HG03039 (cell line): ENCODE results near the gene SLC26A1.

ENCODE experiments used
- ATAC-seq: cut with Tn5 transposase; IDR thresholded peaks from one replicate; pipeline ENCODE4 v1.9.1; 2021; ENCODE audit warnings: mild to moderate bottlenecking, moderate library complexity; ENCODE audit not compliant: unreplicated experiment

Gene SLC26A1, protein sequence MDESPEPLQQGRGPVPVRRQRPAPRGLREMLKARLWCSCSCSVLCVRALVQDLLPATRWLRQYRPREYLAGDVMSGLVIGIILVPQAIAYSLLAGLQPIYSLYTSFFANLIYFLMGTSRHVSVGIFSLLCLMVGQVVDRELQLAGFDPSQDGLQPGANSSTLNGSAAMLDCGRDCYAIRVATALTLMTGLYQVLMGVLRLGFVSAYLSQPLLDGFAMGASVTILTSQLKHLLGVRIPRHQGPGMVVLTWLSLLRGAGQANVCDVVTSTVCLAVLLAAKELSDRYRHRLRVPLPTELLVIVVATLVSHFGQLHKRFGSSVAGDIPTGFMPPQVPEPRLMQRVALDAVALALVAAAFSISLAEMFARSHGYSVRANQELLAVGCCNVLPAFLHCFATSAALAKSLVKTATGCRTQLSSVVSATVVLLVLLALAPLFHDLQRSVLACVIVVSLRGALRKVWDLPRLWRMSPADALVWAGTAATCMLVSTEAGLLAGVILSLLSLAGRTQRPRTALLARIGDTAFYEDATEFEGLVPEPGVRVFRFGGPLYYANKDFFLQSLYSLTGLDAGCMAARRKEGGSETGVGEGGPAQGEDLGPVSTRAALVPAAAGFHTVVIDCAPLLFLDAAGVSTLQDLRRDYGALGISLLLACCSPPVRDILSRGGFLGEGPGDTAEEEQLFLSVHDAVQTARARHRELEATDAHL

GRCh38 chr4:993111-994029, at the start of gene SLC26A1:
SLC26A1 (minus strand) TSS chr4:993404; CDS start chr4:991703, 1,701 bp downstream.
- no peak for ATAC-seq

DNA sequence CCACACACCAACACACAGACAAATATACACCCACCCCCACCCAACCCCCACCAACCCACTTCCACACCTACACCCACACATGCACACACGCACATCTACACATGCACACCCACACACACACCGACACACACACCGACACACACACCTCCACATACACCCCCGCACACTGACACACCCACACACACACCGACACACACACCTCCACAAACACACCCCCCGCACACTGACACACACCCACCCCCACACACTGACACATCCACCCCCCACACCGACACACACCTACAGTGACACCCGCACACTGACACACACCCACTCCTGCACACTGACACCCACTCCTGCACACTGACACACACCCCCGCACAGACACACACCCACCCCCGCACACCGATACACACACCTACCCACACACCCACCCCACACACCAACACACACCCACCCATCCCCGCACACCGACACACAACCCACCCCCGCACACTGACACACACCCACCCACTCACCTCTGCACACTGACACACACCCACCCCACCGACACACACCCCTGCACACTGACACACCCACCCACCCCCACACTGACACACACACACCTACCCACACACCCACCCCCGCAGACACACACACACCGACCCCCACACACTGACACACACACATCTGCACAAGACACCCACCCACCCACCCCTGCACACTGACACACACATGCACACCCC, 49.3 kb upstream of the SLC26A1 start:
- ATAC-seq: no peak

DNA sequence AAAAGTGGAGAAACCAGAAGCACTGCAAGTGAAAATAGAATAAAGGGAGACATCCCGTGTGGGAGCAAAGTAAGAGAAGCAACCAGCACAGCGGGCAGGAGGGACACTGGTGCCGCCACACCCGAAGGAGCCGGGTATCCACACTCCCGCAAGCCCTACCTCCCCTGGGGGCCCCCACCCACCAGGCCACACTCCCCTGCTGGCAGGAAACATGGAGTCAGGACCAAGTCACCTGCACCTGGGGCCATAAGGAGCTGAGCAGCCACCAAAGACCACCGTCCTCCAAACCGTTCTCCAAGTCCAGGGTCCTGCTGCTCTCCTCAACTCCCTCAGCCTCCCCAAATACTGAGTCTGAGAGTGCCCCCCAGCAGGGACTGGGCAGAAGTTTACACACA, 48.7 kb upstream of the SLC26A1 start:
- ATAC-seq: no peak

DNA sequence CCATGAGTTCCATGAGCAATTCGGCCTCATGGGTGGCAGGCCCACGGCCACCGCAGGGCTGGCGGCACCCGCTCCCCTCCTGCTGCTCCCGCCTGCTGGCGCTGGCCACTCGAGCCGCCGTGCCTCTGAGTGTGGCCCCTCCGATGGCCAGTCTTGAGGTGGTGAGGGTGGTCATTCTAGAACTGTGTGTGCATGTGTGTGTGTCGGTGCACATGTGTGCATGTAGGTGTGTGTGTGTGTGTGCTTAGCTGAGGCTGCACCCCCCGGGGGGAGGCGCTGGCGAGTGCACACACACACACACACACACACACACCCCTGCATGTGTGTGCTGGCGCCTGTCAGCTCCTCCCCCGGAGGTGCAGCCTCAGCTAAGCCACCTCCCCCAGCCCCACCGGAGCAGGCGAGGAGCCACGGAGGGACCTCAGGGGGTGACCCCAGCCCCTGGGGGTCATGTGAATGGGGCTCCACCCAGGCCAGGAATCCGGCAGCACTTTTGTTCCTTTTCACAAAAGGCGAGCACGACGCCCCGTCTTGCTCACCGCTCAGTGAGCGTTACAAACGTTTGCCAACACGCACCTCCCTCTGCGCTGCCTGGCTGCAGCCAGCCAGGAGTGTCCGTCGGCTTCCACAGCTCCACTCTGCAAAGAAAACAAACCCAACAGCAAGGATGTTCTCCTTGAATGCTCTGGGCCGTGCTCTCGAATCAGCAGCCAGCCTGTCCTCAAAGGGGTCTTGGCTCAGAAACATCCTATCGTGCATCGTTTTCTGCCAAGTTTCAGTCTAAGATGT, 48.1 kb upstream of the SLC26A1 start:
- ATAC-seq: no peak

DNA sequence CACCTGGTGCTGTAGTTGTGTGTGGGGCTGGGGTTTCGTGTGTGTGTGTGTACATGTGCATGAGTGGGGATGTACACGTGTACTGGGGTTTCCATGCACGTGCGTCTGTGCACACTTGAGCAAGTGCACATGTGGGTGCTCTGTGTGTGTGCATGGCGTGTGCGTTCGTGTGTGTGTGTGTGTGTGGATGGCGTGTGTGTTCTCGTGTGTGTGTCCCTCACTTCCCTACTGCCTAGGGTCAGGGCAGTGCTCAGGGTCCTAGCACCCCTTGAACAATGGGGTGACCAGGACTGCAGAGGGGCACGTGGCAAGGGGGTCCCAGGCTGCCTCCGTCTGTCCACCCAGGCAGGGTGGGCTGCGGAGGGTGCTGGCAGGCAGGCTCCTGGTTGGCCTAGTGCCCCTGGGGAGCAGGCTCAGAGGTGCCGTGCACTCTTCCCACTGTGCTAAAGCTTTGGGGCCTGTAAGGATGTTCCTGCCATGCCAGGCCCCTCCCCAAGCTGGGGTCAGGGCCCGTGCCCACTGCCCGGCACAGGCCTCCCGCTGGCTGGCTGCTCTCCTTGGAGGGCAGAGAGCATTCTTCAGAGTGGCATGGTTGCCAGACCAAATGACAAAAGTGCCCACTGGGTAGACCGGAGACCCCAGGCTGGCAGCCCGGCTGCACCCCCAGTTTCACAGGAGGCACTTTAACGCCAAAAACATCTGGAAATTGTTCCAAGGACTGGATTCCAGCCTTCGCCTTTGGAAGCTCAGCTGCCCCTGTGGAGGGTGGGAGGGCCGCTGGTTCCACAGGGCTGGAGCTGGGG, 47.3 kb upstream of the SLC26A1 start:
- no peak for ATAC-seq

- ATAC-seq: no peak
These were observed 46.5 kb upstream of the SLC26A1 start for GRCh38 chr4:1039493-1040343.

GRCh38 chr4:1038948-1039492, 45.8 kb upstream of the SLC26A1 start:
- ATAC-seq: no peak

DNA sequence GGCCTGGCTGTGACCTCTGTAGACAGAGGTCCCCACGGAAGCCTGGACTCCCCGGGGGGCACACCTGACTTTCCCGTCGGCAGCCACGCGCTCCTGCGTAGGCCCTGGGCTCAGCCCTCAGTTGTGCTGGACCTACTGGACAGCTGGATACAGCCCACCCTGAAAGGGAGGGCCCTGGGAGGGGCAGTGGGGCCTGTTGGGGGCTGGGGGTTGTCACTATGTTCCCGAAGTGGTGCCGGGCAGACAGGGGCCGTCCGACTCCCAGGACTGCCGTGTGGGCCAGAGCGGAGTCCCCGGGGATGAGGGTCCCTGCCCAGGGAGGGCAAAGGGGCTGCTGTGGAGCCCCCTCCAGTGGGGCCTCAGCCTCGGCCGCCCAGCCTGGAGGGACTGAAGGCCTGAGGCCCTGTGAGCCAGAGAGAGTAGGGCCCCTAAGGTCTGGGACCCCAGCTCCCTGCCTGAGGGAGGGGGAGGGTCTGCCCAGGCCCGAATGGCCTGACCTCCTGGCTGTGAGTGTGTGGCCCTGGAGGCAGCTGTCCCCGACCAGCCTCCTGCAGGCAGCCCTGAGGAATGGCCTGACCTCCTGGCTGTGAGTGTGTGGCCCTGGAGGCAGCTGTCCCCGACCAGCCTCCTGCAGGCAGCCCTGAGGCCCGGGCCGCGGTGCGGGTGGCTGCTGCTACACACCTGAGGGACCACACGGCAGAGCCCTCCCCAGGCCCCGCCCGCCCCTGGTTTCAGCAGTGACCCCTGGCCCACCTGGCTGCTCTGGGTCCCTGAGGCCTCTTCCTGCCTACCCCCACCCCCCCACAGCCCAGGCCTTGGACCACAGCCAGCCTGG, 44.0 kb upstream of the SLC26A1 start:
- no peak for ATAC-seq

DNA sequence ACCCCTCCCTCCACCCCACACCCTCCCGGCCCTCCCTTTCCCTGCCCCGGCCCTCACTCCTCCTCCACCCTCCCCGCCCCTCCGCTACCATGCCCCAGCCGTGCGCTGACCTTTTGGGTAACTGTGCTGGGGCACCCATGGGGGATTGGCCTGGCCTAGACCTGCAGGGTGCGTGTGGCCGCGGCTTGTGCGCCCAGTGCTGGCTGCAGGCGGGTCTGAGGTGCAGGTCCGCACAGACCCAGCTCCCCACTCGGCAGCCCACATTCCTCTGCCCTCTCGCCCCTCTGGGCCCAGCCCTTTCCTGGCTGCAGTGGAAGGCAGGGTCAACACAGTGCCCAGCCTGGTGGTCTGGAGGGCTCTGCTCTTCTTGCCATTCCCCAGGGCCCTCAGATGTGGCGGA, 42.9 kb upstream of the SLC26A1 start:
- no peak for ATAC-seq

DNA sequence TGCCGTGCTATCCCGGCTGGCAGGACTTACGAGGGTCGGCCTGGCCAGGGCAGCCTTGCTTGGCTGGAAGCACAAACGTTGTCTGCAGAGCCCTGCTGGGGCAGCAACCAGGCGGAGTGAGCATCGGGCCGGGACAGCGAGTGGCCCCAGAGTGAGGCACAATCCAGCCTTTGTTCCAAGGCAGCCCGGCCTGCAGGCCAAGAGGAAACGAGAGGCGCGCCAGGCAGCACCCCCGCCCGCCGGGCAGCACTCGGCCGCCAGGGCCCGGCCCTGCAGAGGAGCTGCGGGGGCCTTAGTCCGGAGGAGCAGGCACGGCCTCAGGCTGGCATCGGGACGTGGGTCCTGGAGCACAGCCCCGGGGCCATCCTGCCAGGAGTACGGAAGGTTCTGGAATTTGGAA, 42.3 kb upstream of the SLC26A1 start:
- no peak for ATAC-seq

GRCh38 chr4:1033840-1034551, 40.8 kb upstream of the SLC26A1 start:
- ATAC-seq: no peak

DNA sequence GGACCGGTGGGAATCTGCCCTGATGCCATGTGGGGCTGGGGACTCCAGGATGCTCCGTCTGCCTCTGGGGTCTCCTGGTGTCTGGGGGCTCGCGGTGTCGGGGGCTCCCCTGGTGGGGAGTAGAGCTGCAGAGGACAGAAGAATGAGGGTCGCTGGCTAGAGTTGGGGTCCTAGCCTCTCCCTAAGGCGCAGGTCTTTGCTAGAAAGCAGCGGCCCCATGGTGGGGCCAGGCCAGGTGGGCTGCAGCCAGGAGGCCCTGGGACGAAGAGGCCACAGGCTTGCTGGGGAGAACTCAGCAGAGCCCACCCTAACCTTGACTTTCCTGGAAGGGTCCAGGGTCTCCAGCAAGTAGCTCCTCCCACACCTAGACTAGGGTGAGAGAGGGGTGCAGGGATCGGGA, 39.7 kb upstream of the SLC26A1 start:
- ATAC-seq: no peak

GRCh38 chr4:1031956-1032795, 39.0 kb upstream of the SLC26A1 start:
- ATAC-seq: no peak

- ATAC-seq: no peak
These were observed 38.1 kb upstream of the SLC26A1 start for GRCh38 chr4:1031346-1031745.

DNA sequence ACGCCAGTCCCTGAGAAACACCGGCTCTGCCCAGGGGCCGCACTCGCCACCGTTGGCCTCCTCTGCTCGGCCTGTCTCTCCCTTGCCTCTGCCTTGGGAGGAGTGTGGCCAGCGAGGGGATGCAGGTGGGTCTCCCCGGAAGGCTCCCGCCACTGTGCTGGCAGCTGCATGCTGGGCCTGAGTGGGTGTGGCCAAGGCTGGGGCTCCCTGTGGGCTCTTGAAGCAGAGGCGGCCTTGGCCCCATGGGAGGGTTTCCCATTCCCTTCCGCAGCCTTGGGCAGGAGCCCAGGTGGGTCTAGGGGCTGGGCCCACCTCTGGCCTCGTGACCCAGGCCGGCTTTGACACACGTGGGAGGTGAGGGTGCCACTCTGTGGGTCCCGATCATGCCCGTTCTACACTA, 37.4 kb upstream of the SLC26A1 start:
- ATAC-seq: no peak

DNA sequence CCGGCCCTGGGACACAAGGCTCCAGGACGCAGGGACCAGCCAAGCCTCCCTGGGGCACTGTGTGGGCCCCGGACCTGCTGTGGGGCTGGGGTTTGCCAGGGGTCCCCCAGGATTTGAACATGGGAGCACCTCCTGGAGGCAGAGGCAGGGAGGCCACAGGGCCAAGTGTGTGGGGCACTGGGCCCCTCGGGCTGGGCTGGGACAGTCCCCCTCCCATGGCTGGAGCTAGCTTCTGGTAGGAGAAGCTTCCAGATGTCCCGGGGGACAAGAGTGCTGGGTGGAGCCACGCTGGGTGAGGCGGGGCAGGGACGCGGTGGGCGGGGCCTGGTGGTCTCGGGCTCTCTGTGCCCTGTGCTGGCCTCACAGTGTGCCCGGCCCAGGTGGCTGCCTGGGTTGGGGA, 36.8 kb upstream of the SLC26A1 start:
- ATAC-seq: no peak
